GM12891 (cell line): ENCODE data around the gene CD44.
"Not testable (repeated sequence)": the region's sequence is repeated elsewhere in the genome, so short reads cannot be mapped to it uniquely, and the experiment has no call there.

ENCODE experiments used
- PAX5 ChIP-seq: IDR thresholded peaks from 2 replicates; pipeline ENCODE4 v1.6.1; 2011; ENCODE audit warnings: low read length, moderate library complexity, mild to moderate bottlenecking; ENCODE audit not compliant: insufficient read depth, severe bottlenecking
- POLR2A ChIP-seq: IDR thresholded peaks from 2 replicates; pipeline ENCODE4 v1.6.1; 2011; ENCODE audit warnings: low read depth, low read length, control low read depth
- POLR2AphosphoS5 ChIP-seq: IDR thresholded peaks from 2 replicates; pipeline ENCODE4 v1.6.1; 2011; ENCODE audit warnings: low read depth, low read length, control low read depth
- SPI1 ChIP-seq: IDR thresholded peaks from 2 replicates; pipeline ENCODE4 v1.6.1; 2011; ENCODE audit warnings: low read depth, low read length, control low read depth
- TAF1 ChIP-seq: IDR thresholded peaks from 2 replicates; pipeline ENCODE4 v1.6.1; 2011; ENCODE audit warnings: low read depth, low read length, control low read depth

GRCh38 chr11:35108336-35108735, 30.6 kb upstream of the CD44 start:
- not testable (repeated sequence) for TF ChIP-seq POLR2AphosphoS5, TAF1, POLR2A, SPI1, PAX5
